Effector memory CD8-positive, alpha-beta T cell (primary cell): ENCODE data around the gene FEV.

Experiments used
- ATAC-seq: fragments of 150-1000 bp; cut with Tn5 transposase; replicated peaks from 2 replicates; pipeline ENCODE4 v1.10.0; 2021; ENCODE audit warnings: mild to moderate bottlenecking, moderate library complexity
- DNase-seq, 3 experiments: peaks; one replicate each; pipeline ENCODE4 v3.0.0; 2021
- H3K27ac Mint-ChIP-seq, 2 donors: one replicate each; pipeline ENCODE4 v1.8.0; 2022; ENCODE audit warnings: mild to moderate bottlenecking in 2 of 2, mixed read lengths in 2 of 2, moderate library complexity in 2 of 2
- H3K27me3 Mint-ChIP-seq, 2 donors: one replicate each; pipeline ENCODE4 v1.8.0; 2022; ENCODE audit warnings: mixed read lengths in 2 of 2
- H3K36me3 Mint-ChIP-seq: one replicate; pipeline ENCODE4 v1.8.0; 2022; ENCODE audit warnings: mild to moderate bottlenecking, moderate library complexity, mixed read lengths; ENCODE audit not compliant: insufficient read depth
- H3K4me1 Mint-ChIP-seq, 2 donors: one replicate each; pipeline ENCODE4 v1.8.0; 2022; ENCODE audit warnings: low read depth in 2 of 2, mixed read lengths in 2 of 2
- H3K4me3 Mint-ChIP-seq, 2 donors: one replicate each; pipeline ENCODE4 v1.8.0; 2022; ENCODE audit warnings: mild to moderate bottlenecking in 2 of 2, mixed read lengths in 2 of 2, moderate library complexity in 2 of 2
- H3K9me3 Mint-ChIP-seq, 2 donors: one replicate each; pipeline ENCODE4 v1.8.0; 2022; ENCODE audit warnings: mixed read lengths in 2 of 2
- total RNA-seq, 9 experiments: gene quantifications; one replicate each; lab custom pipeline; 2026; lab: John Stamatoyannopoulos, UW

Gene FEV
- total RNA-seq = 0 reads per million in 9 experiments

GRCh38 chr2:218985021-218985324 is at the start of gene FEV:
Gene FEV (minus strand): TSS chr2:218985184. CDS start chr2:218985075, 109 bp downstream.
- DNase-seq = no peak
- no peak for ATAC-seq
- peaks cover 23 to 24% of the 10 kb centered on the region in 2 donors for H3K4me1 Mint-ChIP-seq
- H3K27ac Mint-ChIP-seq = peak within 1 kb of the TSS in 1 of 2 donors; percentile 17
- no peaks in the 10 kb centered on the region for H3K9me3 Mint-ChIP-seq
- peaks cover 8% of the 10 kb centered on the region for H3K36me3 Mint-ChIP-seq
- peaks cover 89 to 100% of the 10 kb centered on the region in 2 donors for H3K27me3 Mint-ChIP-seq
- peak within 1 kb of the TSS; percentile 13 to 37 for H3K4me3 Mint-ChIP-seq

- H3K4me1 Mint-ChIP-seq = peaks cover 0 to 3% of the 10 kb centered on the region in 2 donors
- ATAC-seq = no peak
- DNase-seq = no peak
- no peaks in the 10 kb centered on the region for H3K9me3 Mint-ChIP-seq
- peaks cover 68 to 84% of the 10 kb centered on the region in 2 donors for H3K27me3 Mint-ChIP-seq
- no peak overlapping the region for H3K27ac Mint-ChIP-seq
- H3K36me3 Mint-ChIP-seq = peaks cover 2% of the 10 kb centered on the region
- H3K4me3 Mint-ChIP-seq = no peak overlapping the region
Measured at GRCh38 chr2:219032051-219032745, 47.2 kb upstream of the FEV start.

GRCh38 chr2:219031005-219031738 is 46.2 kb upstream of the FEV start:
- ATAC-seq = no peak
- peaks cover 0 to 3% of the 10 kb centered on the region in 2 donors for H3K4me1 Mint-ChIP-seq
- H3K27ac Mint-ChIP-seq = no peak overlapping the region
- no peak overlapping the region for H3K4me3 Mint-ChIP-seq
- H3K9me3 Mint-ChIP-seq = no peaks in the 10 kb centered on the region
- no peaks in the 10 kb centered on the region for H3K36me3 Mint-ChIP-seq
- peaks cover 68 to 77% of the 10 kb centered on the region in 2 donors for H3K27me3 Mint-ChIP-seq
- DNase-seq = no peak

GRCh38 chr2:219030177-219030940 is 45.4 kb upstream of the FEV start:
- Mint-ChIP-seq H3K27ac (no peak overlapping the region), H3K4me3 (no peak overlapping the region), H3K9me3 (no peaks in the 10 kb centered on the region), H3K27me3 (peaks cover 64 to 76% of the 10 kb centered on the region in 2 donors), H3K36me3 (no peaks in the 10 kb centered on the region), H3K4me1 (peaks cover 0 to 3% of the 10 kb centered on the region in 2 donors)
- ATAC-seq (no peak), DNase-seq (no peak)

GRCh38 chr2:219029829-219030165 is 44.8 kb upstream of the FEV start:
- H3K4me3 Mint-ChIP-seq = no peak overlapping the region
- H3K27me3 Mint-ChIP-seq = peaks cover 63 to 76% of the 10 kb centered on the region in 2 donors
- DNase-seq (peak; percentile 70 to 73 (median 71)), ATAC-seq (peak; percentile 87)
- H3K36me3 Mint-ChIP-seq = no peaks in the 10 kb centered on the region
- no peak overlapping the region for H3K27ac Mint-ChIP-seq
- peaks cover 0 to 3% of the 10 kb centered on the region in 2 donors for H3K4me1 Mint-ChIP-seq
- H3K9me3 Mint-ChIP-seq = no peaks in the 10 kb centered on the region

- H3K36me3 Mint-ChIP-seq = no peaks in the 10 kb centered on the region
- ATAC-seq (no peak), DNase-seq (no peak)
- H3K27me3 Mint-ChIP-seq = peaks cover 58 to 74% of the 10 kb centered on the region in 2 donors
- peaks cover 0 to 3% of the 10 kb centered on the region in 2 donors for H3K4me1 Mint-ChIP-seq
- no peak overlapping the region for H3K27ac Mint-ChIP-seq
- H3K9me3 Mint-ChIP-seq = no peaks in the 10 kb centered on the region
- H3K4me3 Mint-ChIP-seq = no peak overlapping the region
Measured at GRCh38 chr2:219028996-219029828, 44.2 kb upstream of the FEV start.

GRCh38 chr2:219028141-219028540 is 43.2 kb upstream of the FEV start:
- no peak overlapping the region for H3K27ac Mint-ChIP-seq
- H3K4me1 Mint-ChIP-seq = peaks cover 0 to 3% of the 10 kb centered on the region in 2 donors
- no peak overlapping the region for H3K4me3 Mint-ChIP-seq
- peaks cover 50 to 83% of the 10 kb centered on the region in 2 donors for H3K27me3 Mint-ChIP-seq
- no peak for ATAC-seq
- no peaks in the 10 kb centered on the region for H3K36me3 Mint-ChIP-seq
- DNase-seq = no peak
- no peaks in the 10 kb centered on the region for H3K9me3 Mint-ChIP-seq

GRCh38 chr2:219027511-219028055 is 42.6 kb upstream of the FEV start:
- H3K27me3 Mint-ChIP-seq = peaks cover 51 to 84% of the 10 kb centered on the region in 2 donors

GRCh38 chr2:219026946-219027345 is 42.0 kb upstream of the FEV start:
- peaks cover 48 to 84% of the 10 kb centered on the region in 2 donors for H3K27me3 Mint-ChIP-seq
- no peak for DNase-seq
- ATAC-seq = no peak
- no peaks in the 10 kb centered on the region for H3K36me3 Mint-ChIP-seq
- peaks cover 0 to 3% of the 10 kb centered on the region in 2 donors for H3K4me1 Mint-ChIP-seq
- no peak overlapping the region for H3K27ac Mint-ChIP-seq
- H3K9me3 Mint-ChIP-seq = no peaks in the 10 kb centered on the region
- H3K4me3 Mint-ChIP-seq = no peak overlapping the region

More at GRCh38 chr2:219027511-219028055, 42.6 kb upstream of the FEV start:
- no peak overlapping the region for H3K27ac Mint-ChIP-seq
- H3K4me1 Mint-ChIP-seq = peaks cover 0 to 3% of the 10 kb centered on the region in 2 donors
- H3K4me3 Mint-ChIP-seq = no peak overlapping the region
- ATAC-seq (no peak), DNase-seq (no peak)
- no peaks in the 10 kb centered on the region for H3K9me3 Mint-ChIP-seq
- H3K36me3 Mint-ChIP-seq = no peaks in the 10 kb centered on the region

- peaks cover 42 to 84% of the 10 kb centered on the region in 2 donors for H3K27me3 Mint-ChIP-seq
- peak overlapping the region in 1 of 2 donors; percentile 44 for H3K27ac Mint-ChIP-seq
- no peak overlapping the region for H3K4me3 Mint-ChIP-seq
- DNase-seq (no peak), ATAC-seq (no peak)
- H3K9me3 Mint-ChIP-seq = no peaks in the 10 kb centered on the region
- H3K4me1 Mint-ChIP-seq = peaks cover 0 to 3% of the 10 kb centered on the region in 2 donors
- H3K36me3 Mint-ChIP-seq = no peaks in the 10 kb centered on the region
Measured at GRCh38 chr2:219025637-219026585, 40.9 kb upstream of the FEV start.

- ATAC-seq = no peak
- no peaks in the 10 kb centered on the region for H3K36me3 Mint-ChIP-seq
- H3K4me1 Mint-ChIP-seq = no peaks in the 10 kb centered on the region
- peaks cover 31 to 78% of the 10 kb centered on the region in 2 donors for H3K27me3 Mint-ChIP-seq
- H3K4me3 Mint-ChIP-seq = no peak overlapping the region
- H3K9me3 Mint-ChIP-seq = no peaks in the 10 kb centered on the region
- no peak overlapping the region for H3K27ac Mint-ChIP-seq
- DNase-seq = no peak
Measured at GRCh38 chr2:219024059-219024458, 39.1 kb upstream of the FEV start.
